Osteoblast (primary cell): ENCODE data around the gene CASP1. TPM values are rescaled to one million over a fixed set of nuclear protein-coding genes. Genes with fewer than 3 reads are reported as not detected.

Experiments
- DNase-seq: peaks from one replicate; pipeline ENCODE4 v3.0.0; 2011; ENCODE audit warnings: low spot score, mixed read lengths; ENCODE audit not compliant: insufficient read length; ENCODE audit errors: missing footprints
- H2AFZ ChIP-seq: 2 replicates; pipeline ENCODE4 v1.6.0; 2011; ENCODE audit warnings: mild to moderate bottlenecking, low read length
- H3K27ac ChIP-seq: 2 replicates; pipeline ENCODE4 v1.5.1; 2011; ENCODE audit warnings: mild to moderate bottlenecking, low read depth, low read length, moderate library complexity
- H3K27me3 ChIP-seq: 2 replicates; pipeline ENCODE4 v1.6.0; 2012; ENCODE audit warnings: mild to moderate bottlenecking, control low read depth, inconsistent platforms, low read length, moderate library complexity; ENCODE audit not compliant: insufficient read depth
- H3K36me3 ChIP-seq: 2 replicates; pipeline ENCODE4 v1.5.1; 2011; ENCODE audit warnings: mild to moderate bottlenecking, low read length, control low read depth, moderate library complexity; ENCODE audit not compliant: insufficient read depth
- H3K4me1 ChIP-seq: 2 replicates; pipeline ENCODE4 v1.5.1; 2011; ENCODE audit warnings: mild to moderate bottlenecking, low read length, control low read depth, moderate library complexity; ENCODE audit not compliant: insufficient read depth
- H3K4me2 ChIP-seq: 2 replicates; pipeline ENCODE4 v1.6.0; 2011; ENCODE audit warnings: mild to moderate bottlenecking, low read length; ENCODE audit not compliant: insufficient read depth
- H3K4me3 ChIP-seq: fragments of 200-600 bp; sonication (generic); 3 replicates; pipeline ENCODE4 v1.5.1; 2012; ENCODE audit warnings: mild to moderate bottlenecking, low read length, inconsistent platforms; ENCODE audit not compliant: insufficient read depth
- H3K79me2 ChIP-seq: 2 replicates; pipeline ENCODE4 v1.6.0; 2012; ENCODE audit warnings: mild to moderate bottlenecking, low read length, control low read depth, inconsistent platforms; ENCODE audit not compliant: insufficient read depth
- H3K9me3 ChIP-seq: 2 replicates; pipeline ENCODE4 v1.5.1; 2011; ENCODE audit warnings: low read depth, low read length, control low read depth
- H4K20me1 ChIP-seq: 2 replicates; pipeline ENCODE4 v1.6.0; 2012; ENCODE audit warnings: mild to moderate bottlenecking, low read length, control low read depth; ENCODE audit not compliant: insufficient read depth
- CTCF ChIP-seq: IDR thresholded peaks from 2 replicates; pipeline ENCODE4 v1.5.1; 2011; ENCODE audit warnings: mild to moderate bottlenecking, low read depth, low read length, moderate library complexity; ENCODE audit errors: extremely low read depth
- total RNA-seq: library from RNA; depleted of rRNA; stranded (reverse); fragments of >200 nt; gene quantifications from 2 replicates; pipeline ENCODE4 v1.2.3, GENCODE V29; 2012

The CASP1 gene
- total RNA-seq, 1 donor: 14.1 TPM

GRCh38 chr11:105022527-105022926 is 12.4 kb downstream of the CASP1 start:
- Histone ChIP-seq H3K4me1 (no peaks in the 10 kb centered on the region), H3K4me3 (no peak overlapping the region), H3K9me3 (no peaks in the 10 kb centered on the region), H3K36me3 (no peaks in the 10 kb centered on the region), H3K4me2 (no peak overlapping the region), H3K79me2 (no peaks in the 10 kb centered on the region), H4K20me1 (no peaks in the 10 kb centered on the region), H3K27ac (no peak overlapping the region), H2AFZ (no peak overlapping the region), H3K27me3 (no peaks in the 10 kb centered on the region)
- no peak for TF ChIP-seq CTCF
- DNase-seq: no peak

- H3K4me3 ChIP-seq: no peak overlapping the region
- no peak overlapping the region for H2AFZ ChIP-seq
- H3K9me3 ChIP-seq: no peaks in the 10 kb centered on the region
- H3K4me2 ChIP-seq: no peak overlapping the region
- no peaks in the 10 kb centered on the region for H3K36me3 ChIP-seq
- no peaks in the 10 kb centered on the region for H3K4me1 ChIP-seq
- no peak for TF ChIP-seq CTCF
- H3K27ac ChIP-seq: no peak overlapping the region
- H3K27me3 ChIP-seq: no peaks in the 10 kb centered on the region
- DNase-seq: no peak
- H4K20me1 ChIP-seq: no peaks in the 10 kb centered on the region
- H3K79me2 ChIP-seq: no peaks in the 10 kb centered on the region
Measured at GRCh38 chr11:105007463-105007862, 27.5 kb downstream of the CASP1 start.

GRCh38 chr11:105005451-105005845 is 29.5 kb downstream of the CASP1 start:
- Histone ChIP-seq H3K4me2 (no peak overlapping the region), H3K4me3 (no peak overlapping the region), H3K4me1 (no peaks in the 10 kb centered on the region), H3K9me3 (no peaks in the 10 kb centered on the region), H3K79me2 (no peaks in the 10 kb centered on the region), H4K20me1 (no peaks in the 10 kb centered on the region), H3K36me3 (no peaks in the 10 kb centered on the region), H3K27me3 (no peaks in the 10 kb centered on the region), H2AFZ (no peak overlapping the region), H3K27ac (no peak overlapping the region)
- TF ChIP-seq CTCF: no peak
- no peak for DNase-seq

- no peak overlapping the region for H3K4me2 ChIP-seq
- no peak for TF ChIP-seq CTCF
- no peaks in the 10 kb centered on the region for H3K36me3 ChIP-seq
- no peaks in the 10 kb centered on the region for H3K79me2 ChIP-seq
- H3K4me1 ChIP-seq: no peaks in the 10 kb centered on the region
- no peak overlapping the region for H2AFZ ChIP-seq
- no peak overlapping the region for H3K4me3 ChIP-seq
- no peaks in the 10 kb centered on the region for H4K20me1 ChIP-seq
- H3K9me3 ChIP-seq: no peaks in the 10 kb centered on the region
- no peaks in the 10 kb centered on the region for H3K27me3 ChIP-seq
- no peak for DNase-seq
- H3K27ac ChIP-seq: no peak overlapping the region
Measured at GRCh38 chr11:105004021-105004420, 30.9 kb downstream of the CASP1 start.
